NCI-H1417 treated with DMSO at 0.1 percent for 48 hours (cell line): ENCODE measurements around the gene SLC8B1.

Experiments
- DNase-seq: peaks from one replicate; lab custom pipeline; 2025; lab: John Stamatoyannopoulos, UW

SLC8B1 gene

DNA sequence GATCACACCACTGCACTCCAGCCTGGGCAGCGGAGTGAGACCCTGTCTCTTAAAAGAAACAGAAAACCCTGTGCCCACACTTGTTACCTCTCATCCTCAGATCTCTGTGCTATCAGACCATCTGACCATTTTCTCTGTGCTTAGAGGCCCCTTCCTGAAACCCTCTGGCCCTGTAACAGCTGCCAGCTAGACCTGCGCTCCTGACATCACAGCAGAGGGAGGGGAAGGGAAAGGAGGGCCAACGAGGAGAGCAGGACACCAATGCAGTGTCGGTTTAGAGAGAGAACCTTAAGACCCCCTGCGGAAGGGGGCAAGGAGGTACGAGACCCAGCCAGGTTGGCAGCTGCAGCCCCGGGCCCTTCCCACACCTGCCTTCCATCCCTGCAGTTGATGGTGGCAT, 42.4 kb downstream of the SLC8B1 start:
- DNase-seq: no peak

DNA sequence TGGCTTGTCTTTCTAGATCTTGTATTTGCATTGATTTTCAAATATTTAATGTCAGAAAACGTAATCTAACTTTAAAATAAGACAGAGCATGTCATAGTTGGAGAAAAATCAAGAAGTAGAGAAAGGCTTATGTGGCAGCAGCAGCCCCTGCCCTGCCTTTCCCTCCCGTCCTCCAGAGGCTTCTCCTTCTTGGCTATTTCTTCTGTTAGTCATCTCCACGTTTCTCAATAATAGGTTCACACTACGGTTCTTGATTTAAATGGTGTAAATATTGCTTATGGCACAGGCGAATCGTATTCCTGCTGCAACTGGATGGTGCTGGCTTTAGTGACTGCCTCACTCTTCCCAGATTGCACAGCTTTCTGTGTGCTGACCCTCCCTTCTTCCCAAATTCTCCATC, 42.8 kb downstream of the SLC8B1 start:
- no peak for DNase-seq

DNA sequence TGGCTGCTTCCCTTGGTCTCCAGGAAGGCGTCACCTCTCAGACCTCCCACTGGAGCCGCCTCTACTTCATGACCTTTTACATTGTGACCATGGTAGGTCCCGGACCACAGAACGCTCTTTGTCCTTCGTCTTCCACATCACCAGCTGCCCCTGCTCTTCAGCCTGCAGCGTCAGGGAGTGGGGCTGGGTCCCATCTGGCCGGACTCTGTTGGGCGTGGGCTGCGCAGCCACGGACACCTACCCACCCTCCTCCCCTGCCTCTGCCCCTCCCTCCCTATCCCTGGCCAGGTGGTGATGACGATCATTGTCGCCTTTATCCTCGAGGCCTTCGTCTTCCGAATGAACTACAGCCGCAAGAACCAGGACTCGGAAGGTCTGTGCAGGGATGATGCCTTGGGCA, 43.3 kb downstream of the SLC8B1 start:
- DNase-seq: no peak

DNA sequence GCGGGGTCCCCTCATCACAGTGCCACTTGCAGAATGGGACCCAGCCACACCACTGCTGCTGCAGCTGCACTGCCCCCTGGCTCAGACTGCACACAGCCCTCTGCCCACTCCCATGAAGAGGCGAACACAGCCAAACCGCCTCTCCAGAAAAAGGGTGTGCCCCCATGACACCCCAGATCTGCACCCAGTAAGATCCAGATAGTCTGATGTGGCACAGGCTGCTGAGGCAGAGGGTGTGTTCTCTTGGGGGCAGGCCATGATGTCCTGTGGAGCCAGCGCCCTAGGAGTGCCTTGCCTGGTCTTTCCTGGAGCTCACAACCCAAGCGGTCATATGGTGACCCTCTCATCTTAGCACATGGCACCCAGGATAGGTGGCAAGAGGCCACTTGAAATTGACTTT, 44.4 kb downstream of the SLC8B1 start:
- DNase-seq: no peak

DNA sequence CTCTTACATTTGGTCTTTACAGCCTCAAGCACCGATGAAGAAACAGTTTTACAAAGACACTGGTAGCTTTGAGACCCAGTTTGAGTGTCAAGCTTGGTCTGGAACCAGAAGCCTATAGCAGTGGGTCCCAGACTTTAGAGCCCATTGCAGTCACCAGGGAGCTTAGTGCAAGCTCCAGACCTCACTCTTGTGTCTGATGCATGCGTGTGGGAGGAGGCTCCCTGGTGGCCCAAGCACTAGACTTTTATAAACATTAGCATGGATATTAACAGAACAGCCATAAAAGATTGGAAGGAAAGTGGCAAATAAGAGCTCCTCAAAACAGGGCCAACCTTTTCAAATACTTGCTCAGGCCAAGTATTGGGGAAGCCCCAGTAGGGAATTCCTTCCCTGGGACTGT, 45.5 kb downstream of the SLC8B1 start:
- DNase-seq: no peak

DNA sequence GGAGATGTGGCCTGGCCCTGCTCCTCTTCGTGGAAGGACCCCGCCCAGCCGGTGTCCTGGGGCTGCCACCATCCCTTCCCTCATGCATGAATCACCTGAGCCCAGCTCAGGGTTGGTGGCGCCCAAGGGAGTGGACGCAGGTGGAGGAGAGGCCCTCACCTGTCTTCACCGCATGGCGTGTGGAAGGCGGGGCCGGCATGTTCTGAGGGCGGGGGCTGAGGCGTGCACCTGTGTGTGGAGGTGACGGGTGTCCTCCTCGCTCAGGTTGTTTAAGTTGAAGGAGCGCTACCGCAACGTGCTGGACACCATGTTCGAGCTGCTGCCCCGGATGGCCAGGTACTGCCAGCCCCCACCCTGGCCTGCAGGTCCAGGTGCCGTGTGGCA, 47.0 kb downstream of the SLC8B1 start:
- no peak for DNase-seq

DNA sequence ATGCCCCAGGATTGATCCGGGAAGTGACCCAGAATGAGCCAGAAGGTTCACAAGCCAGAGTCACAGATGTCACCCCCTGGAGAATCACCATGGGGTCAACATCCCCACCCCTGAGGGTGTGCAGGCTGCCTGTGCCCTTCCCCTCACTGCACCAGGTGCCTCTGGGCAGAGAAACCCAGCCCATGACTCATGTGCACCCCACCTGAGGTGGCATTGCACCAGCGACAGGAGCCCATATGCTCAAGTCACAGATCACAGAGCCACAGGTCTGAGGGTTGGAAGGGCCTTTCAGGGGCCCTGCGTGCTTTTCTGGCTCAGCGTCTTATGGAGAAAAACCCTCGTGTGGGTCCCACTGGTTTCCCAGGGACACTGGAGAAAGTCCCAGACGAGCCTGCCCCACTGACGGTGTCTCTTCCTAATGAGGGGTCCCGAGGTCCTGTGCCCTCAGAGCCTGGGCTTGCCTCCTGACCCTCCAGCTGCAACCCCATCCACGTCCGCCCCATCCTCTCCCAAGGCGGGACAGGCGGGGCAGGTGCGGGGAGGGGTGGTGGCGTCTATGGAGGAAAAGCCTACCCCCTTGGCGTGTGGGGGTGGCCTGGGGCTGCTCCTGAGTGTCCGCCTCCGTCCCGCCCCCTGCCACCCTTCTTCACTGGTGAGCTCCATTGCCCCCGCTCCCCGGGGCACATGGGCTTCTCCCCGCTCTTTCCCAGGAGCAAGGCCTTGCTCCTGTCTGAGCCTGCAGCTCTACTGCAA, 47.6 kb downstream of the SLC8B1 start:
- no peak for DNase-seq

DNA sequence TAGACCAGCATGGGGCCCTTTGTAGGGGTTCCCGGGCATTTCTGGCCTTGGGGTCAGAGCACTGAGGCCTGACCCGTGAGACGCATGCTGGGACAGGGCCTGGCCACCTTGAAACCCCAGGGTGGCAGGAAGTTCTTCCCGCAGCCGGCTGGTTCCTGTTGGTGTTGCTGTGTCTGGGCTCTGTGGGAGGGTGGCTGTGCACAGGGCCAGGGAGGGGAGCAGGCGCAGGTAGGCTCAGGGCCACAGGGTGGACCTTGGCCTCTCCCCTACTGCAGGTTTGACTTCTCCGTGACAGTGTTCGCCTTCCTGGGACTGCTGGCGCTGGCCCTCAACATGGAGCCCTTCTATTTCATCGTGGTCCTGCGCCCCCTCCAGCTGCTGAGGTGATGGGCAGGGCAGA, 48.2 kb downstream of the SLC8B1 start:
- no peak for DNase-seq

DNA sequence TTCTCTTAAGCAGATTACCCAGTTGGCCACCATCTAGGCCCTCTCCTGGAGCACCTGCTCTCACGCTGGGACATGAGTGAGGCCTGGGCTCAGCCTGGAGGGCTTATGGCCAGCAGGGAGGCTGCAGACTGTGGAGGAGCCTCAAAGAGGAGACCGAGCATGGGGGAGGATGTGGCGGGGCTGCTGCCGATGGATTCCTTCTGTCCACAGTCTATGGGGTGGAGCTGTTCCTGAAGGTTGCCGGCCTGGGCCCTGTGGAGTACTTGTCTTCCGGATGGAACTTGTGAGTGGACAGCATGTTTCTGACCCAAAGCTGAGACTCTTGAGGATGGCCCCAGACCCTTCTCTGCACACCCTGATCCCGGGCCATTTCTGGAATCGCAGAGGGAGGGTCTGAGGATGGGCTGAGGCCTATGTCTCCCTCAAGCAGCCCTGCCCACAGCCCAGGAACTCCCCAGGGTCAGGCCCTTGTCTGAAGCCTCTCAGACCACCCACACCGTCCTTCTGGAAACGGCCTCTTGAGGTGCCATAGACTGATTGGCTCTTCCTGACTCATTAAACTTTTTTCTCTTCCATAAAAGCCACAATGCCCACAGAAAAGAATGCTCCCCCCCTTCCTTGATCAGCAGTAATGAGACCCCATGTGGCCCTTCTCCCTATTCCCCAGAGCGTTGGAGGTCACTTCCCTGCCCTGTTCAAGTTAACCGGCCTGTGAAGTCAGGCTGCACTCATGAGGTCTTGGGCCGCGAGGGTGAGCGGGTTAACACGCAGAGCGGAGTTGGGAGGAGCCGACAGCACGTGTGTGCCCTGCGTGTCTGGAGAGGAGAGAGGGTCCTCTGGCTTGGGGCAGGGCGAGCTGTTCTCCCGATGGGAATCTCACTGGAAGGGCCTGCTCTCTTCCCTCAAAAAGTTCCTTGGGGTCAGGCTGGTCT, 49.0 kb downstream of the SLC8B1 start:
- no peak for DNase-seq

DNA sequence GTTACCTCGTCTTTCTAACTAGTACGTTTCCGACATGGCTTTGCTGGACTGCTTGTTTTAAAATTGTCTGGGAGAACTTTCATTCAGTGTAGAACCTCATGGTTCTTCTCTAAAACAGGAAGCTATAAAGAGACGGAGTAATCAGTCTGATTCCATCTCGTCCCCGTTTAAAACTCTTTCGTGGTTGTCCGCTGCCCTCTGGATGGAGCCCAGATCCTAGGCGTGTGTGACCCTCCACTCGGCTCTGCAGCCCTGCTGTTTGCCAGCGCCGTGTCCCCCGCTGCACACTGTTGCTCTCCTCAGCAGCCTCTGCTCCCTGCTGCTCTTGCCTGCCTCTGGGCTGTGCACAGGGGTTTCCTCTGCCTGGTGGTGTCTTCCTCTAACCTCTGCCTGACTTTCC, 50.2 kb downstream of the SLC8B1 start:
- DNase-seq: no peak

DNA sequence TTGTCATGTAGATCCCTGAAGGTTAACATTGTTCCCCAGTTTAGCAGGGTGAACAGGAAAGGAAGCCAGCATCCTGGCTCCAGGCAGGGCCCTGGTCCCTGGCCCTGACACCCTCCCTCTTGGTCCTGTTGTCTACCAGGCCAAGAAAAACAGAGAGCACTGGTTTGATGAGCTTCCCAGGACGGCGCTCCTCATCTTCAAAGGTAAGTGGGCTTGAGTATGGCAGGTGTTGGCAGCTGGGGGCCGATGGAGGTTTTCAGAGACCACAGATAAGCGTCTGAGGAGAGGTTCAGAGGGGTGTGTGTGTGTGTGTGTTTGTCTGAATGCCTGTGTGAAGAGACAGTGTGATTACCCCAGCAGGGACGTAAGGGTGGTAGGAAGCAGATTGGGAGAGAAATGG, 56.3 kb downstream of the SLC8B1 start:
- DNase-seq: no peak

DNA sequence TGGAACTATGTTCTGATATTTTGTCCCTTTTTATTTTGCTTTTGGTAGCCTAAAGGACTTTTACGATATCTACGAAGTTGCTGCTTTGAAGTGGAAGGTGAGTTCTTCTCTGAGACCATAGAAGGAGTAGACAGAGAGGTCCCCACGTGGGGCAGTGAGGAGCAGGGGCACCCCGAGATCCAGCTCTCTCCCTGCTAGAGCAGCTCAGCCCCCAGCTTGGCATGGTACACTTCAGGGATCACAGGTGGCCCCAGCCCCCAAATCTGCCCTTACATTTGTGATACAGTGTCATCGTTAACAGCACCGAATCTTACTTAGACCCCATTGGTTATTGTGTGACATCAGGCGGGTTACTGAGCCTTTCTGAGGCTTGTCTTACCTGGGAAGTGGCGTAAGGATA, 56.8 kb downstream of the SLC8B1 start:
- no peak for DNase-seq

DNA sequence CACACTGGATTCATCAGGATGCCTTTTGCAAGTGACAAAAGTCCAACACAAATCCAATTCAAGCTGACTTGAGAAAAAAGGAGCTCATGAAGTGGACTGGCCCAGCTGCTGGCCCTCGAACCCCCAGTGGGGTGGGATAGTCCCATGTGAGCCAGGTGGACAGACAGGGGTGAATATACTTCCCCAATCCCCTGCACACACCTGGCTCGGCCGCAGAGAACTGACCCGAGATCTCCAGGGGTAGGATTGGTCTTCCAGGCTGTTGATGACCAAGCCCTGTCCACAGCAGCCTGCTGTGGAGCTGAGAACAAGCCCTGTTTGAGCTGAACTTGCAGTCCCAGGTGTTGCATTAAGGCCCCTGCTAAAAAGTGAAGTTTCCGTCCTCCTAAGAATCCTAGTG, 57.4 kb downstream of the SLC8B1 start:
- DNase-seq: no peak

DNA sequence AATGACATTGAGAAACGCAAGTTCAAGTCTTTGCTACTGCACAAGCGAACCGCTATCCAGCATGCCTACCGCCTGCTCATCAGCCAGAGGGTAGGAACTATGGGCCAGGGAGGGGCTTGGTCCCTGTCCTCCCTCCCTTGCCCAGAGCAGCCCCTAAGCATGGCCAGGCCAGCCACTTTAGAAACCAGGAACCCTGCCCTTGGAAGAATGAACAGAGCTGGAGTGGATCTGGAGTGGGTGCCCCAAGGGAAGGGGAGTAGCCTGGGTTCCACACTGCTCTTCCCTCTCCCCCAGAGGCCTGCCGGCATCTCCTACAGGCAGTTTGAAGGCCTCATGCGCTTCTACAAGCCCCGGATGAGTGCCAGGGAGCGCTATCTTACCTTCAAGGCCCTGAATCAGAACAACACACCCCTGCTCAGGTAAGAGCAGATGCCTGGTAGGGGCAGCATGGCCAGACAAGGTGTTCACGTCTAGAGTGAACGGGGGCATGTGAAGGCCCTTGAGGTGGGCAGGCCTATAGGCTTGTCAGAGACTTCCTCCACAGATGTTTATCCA, 57.9 kb downstream of the SLC8B1 start:
- DNase-seq: no peak

DNA sequence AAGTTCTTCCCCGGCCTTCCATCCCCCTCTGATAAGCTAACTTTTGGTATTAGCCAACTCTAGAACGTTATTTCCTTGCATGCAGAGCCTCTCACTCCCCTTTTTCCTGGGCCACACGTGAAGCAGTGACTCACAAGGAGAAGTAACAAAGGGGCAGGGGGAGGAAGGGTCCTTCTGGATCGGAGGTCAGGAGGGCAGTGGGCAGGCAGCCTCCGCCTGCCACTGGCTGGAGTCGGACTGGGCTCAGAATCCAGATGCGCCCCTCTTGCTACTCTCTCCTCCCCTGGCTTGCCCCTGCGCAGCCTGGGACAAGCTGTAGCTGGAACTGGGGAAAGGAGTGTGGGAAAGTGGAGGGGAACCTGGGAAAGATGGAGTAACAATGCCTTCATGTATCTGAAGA, 58.6 kb downstream of the SLC8B1 start:
- no peak for DNase-seq

DNA sequence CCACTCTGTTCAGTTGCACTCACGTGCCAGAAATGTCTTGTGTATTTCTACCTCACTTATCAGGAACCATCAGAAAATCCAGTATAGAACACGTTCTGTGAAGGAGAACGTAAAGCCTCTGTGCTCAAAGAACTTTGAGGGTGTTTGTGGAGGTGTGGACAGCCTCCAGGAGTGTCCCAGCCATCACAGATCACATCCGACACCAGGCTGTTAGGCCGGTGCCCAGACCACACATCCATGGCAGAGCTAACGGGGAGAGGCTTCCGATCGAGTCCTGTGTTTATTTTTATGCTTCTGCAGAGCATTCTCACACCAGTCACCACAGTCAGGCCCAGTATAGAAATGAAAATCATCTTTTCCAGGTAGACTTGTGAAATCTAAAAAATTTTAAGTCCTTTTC, 60.1 kb downstream of the SLC8B1 start:
- DNase-seq: no peak

DNA sequence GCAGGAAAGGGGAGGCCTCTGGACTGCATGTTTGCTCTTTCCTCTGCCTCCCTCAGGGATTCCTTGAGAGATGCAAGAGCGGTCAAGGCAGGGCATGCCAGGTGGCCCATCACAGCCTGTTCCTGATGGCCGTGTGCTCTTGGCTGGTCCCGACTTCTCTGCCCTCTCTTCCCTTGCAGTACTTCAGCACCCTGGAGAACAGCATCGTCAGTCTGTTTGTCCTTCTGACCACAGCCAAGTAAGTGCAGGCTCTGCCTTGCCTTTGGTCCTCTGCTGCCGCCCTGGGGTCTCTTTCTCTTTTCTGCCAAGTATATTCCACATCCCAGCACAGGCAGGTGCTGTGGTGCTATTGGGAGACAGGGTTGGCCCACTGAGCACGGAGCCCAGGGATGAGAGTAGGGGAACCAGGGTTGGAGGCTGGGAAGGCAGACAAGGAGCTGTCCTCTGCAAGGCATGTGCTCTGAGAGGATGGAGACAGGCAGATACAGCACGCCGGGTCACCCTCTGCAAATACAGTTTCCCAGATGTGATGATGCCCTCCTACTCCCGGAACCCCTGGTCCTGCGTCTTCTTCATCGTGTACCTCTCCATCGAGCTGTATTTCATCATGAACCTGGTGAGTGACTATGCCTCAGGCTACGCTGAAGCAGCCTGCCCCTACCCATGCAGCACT, 61.7 kb downstream of the SLC8B1 start:
- no peak for DNase-seq

DNA sequence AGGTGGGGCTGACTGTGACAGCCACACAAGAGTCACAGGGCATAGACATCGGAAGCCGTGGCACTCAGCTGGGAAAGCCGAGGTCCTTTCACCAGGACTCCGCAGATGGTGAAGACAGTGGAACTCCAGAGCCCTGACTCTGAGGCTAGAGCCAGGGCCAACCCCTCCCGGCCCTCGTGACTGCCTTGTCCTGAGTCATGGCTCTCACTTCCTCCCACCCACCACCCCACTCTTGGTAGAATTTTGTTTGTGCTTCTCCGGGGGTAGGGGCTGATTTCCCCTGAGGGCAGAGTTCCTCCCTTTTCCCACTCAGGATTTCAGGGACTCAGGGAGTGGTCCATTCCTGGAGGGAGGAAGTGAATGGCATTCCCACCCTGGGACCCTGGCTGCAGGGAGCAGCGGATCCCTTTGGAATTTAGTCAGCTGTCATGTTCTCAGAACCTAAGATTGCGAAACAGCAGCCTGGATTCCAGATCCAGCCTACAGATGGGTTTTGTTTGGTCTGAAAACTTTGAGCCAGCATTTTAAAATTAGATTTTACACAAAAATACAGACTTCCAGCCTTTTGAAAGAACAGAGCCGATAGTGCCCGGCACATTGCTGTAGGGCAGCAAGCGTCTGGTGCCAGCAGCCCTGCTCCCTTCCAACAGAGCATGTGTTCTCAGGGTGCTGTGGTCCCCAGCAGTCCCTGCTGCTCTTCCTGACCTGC, 62.9 kb downstream of the SLC8B1 start:
- DNase-seq: no peak

DNA sequence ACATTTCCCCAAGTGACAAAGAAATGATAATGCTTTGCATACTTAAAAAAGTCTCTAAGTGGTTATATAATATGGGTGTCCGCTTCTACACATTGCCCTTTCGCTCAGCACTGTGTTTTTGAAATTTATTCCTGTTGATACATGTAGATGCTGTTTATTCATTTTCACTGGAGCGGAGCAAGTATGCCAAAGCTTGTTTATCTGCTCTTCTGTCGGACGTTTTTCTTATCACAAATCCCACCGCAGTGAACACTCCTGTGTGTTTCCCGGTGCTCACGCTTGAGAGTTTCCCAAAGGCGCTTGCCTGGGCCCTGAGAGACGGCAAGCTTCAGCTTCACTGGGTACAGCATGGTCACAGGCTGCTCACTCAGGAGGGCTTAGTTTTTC, 63.5 kb downstream of the SLC8B1 start:
- DNase-seq: no peak

DNA sequence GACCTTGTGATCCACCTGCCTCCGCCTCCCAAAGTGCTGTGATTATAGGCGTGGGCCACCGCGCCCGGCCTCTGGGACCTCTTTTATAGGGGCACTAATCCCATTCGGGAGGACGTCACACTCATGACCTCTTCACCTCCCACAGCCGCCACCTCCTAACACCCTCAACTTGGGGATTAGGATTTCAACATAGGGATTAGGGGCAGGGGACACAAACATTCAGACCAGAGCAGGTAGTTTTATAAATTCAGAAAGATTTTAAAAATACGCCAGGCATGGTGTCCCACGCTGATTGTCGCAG, 64.2 kb downstream of the SLC8B1 start:
- DNase-seq: no peak

DNA sequence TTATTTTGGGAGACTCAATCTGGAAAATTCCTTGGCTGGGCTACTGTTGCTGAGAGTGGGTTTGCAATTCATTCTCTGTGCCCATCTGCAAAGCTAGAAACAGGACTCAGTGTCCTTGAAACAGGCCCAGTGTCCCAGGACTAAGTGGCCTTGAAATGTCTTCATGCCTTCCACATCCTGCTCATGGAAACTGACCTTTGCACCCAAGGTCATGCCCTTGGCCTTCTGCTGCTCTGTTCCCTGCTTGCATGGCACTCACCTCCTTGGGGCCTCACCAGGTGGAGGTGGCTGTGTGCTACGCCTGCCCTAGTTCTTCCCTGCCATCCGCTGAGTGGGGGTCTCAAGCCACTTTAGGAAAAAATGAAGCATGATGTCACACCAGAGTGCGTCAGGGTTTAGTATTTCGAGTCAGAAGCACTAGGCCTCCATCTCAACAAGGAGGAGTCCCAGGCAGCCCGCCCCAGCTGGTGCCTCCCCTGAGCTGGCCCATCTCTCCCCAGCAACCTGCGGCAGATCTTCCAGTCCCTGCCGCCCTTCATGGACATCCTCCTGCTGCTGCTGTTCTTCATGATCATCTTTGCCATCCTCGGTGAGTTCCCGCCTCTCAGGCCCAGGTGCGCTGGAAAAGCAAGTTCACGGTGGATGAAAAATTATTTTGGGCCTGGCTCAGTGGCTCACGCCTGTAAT, 65.5 kb downstream of the SLC8B1 start:
- DNase-seq: no peak

DNA sequence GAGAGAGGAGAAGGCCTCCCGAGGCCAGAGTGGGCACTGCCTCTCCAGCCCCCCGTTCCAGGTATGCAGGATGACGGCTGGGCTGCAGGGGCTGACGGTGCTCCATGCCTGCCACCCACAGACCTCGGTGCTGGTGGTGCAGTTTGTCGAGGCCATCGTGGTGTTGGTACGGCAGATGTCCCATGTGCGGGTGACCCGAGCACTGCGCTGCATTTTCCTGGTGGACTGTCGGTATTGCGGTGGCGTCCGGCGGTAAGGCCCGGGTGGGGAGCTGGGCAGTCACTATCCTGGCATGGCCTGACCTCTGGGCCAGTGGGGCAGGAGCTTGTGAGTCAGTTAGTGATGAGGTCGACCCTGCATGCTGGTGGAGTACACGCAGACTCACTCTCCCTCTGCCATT, 66.3 kb downstream of the SLC8B1 start:
- DNase-seq: no peak
